PFSK-1 (cell line): ENCODE results near the gene SORCS3.

Source experiments
- FOXP2 ChIP-seq: optimal IDR thresholded peaks from 2 replicates; pipeline ENCODE3; 2011; ENCODE audit warnings: borderline replicate concordance, control low read depth, inconsistent platforms; ENCODE audit not compliant: insufficient read depth; ENCODE audit errors: extremely low read length, extremely low read depth
- POLR2AphosphoS5 ChIP-seq: IDR thresholded peaks from 2 replicates; pipeline ENCODE4 v1.6.1; 2012; ENCODE audit warnings: low read depth, mild to moderate bottlenecking, control low read depth, low read length, moderate library complexity
- REST ChIP-seq, 2 experiments: IDR thresholded peaks; 2 replicates each; pipeline versions ENCODE4 v1.6.1 to v1.8.0; 2011 to 2012; ENCODE audit warnings: low read depth in 2 of 2, low read length in 2 of 2, control low read depth in 1 of 2, inconsistent platforms in 1 of 2, mild to moderate bottlenecking in 1 of 2, moderate library complexity in 1 of 2; ENCODE audit not compliant: insufficient read depth in 1 of 2
- SIN3A ChIP-seq: IDR thresholded peaks from 2 replicates; pipeline ENCODE4 v1.6.1; 2012; ENCODE audit warnings: mild to moderate bottlenecking, low read length, moderate library complexity, borderline replicate concordance; ENCODE audit not compliant: insufficient read depth
- TAF1 ChIP-seq: IDR thresholded peaks from 2 replicates; pipeline ENCODE4 v1.6.1; 2012; ENCODE audit warnings: low read length, control low read depth, borderline replicate concordance; ENCODE audit not compliant: insufficient read depth

- TF ChIP-seq FOXP2 (no peak), TAF1 (no peak), POLR2AphosphoS5 (no peak), SIN3A (no peak), REST (IDR thresholded peaks at IDR 0.05; ENCODE audit: insufficient read depth in 1 of 2, low read depth in 2 of 2, low read length in 2 of 2) (no peak)
These were observed 504.6 kb downstream of the SORCS3 start for GRCh38 chr10:105145711-105146110.
